ENCODE results near the gene TRABD2B. TPM values are rescaled to one million over a fixed set of nuclear protein-coding genes. Genes with fewer than 3 reads are reported as not detected.

The TRABD2B gene
- total and polyA plus RNA-seq, 2 donors (not counting 1 experiment from before 2014, with no cell fraction given) = under 0.01 TPM; not detected in 1

GRCh38 chr1:47844558-47844955 lies 152.6 kb downstream of the TRABD2B start:
- Histone ChIP-seq H3K27me3 (ENCODE audit: control insufficient read depth, insufficient read depth, low read length) (no peaks in the 10 kb centered on the region), H3K36me3 (ENCODE audit: control insufficient read depth, insufficient read depth, low read length) (no peaks in the 10 kb centered on the region), H3K4me3 (replicated peaks in 1 of 4; ENCODE audit: control extremely low read depth in 1 of 4, insufficient read depth in 1 of 4, low read depth in 3 of 4, low read length in 4 of 4) (no peak overlapping the region), H3K4me2 (ENCODE audit: extremely low read depth, insufficient read depth, low read length) (no peak overlapping the region), H3K9ac (ENCODE audit: insufficient read depth, low read length) (no peak overlapping the region), H3K4me1 (ENCODE audit: control insufficient read depth, extremely low read depth, insufficient read depth, low read length) (no peaks in the 10 kb centered on the region), H3K9me3 (ENCODE audit: control insufficient read depth, insufficient read depth, low read depth, low read length) (no peaks in the 10 kb centered on the region), H3K79me2 (ENCODE audit: control insufficient read depth, insufficient read depth, low read length) (no peaks in the 10 kb centered on the region), H4K20me1 (ENCODE audit: control insufficient read depth, extremely low read depth, insufficient read depth, low read length) (no peaks in the 10 kb centered on the region), H2AFZ (ENCODE audit: low read length) (no peak overlapping the region), H3K27ac (ENCODE audit: insufficient read depth, low read length) (no peak overlapping the region)
- no peak for DNase-seq (ENCODE audit: low read depth in 2 of 2)
- TF ChIP-seq CTCF (conservative IDR thresholded peaks at IDR 0.05 in 1 of 2, IDR thresholded peaks at IDR 0.05 in 1 of 2; ENCODE audit: low read depth in 1 of 2, low read length in 2 of 2) (no peak), EZH2 (IDR thresholded peaks at IDR 0.05; ENCODE audit: low read length, missing control alignments) (no peak)

GRCh38 chr1:47843781-47844557 lies 153.2 kb downstream of the TRABD2B start:
- DNase-seq (ENCODE audit: low read depth in 2 of 2) = no peak
- TF ChIP-seq EZH2 (IDR thresholded peaks at IDR 0.05; ENCODE audit: low read length, missing control alignments) (no peak), CTCF (conservative IDR thresholded peaks at IDR 0.05 in 1 of 2, IDR thresholded peaks at IDR 0.05 in 1 of 2; ENCODE audit: low read depth in 1 of 2, low read length in 2 of 2) (no peak)
- Histone ChIP-seq H3K4me2 (ENCODE audit: extremely low read depth, insufficient read depth, low read length) (no peak overlapping the region), H3K4me1 (ENCODE audit: control insufficient read depth, extremely low read depth, insufficient read depth, low read length) (no peaks in the 10 kb centered on the region), H3K36me3 (ENCODE audit: control insufficient read depth, insufficient read depth, low read length) (no peaks in the 10 kb centered on the region), H3K79me2 (ENCODE audit: control insufficient read depth, insufficient read depth, low read length) (no peaks in the 10 kb centered on the region), H3K9ac (ENCODE audit: insufficient read depth, low read length) (no peak overlapping the region), H3K4me3 (replicated peaks in 1 of 4; ENCODE audit: control extremely low read depth in 1 of 4, insufficient read depth in 1 of 4, low read depth in 3 of 4, low read length in 4 of 4) (no peak overlapping the region), H4K20me1 (ENCODE audit: control insufficient read depth, extremely low read depth, insufficient read depth, low read length) (no peaks in the 10 kb centered on the region), H3K27ac (ENCODE audit: insufficient read depth, low read length) (no peak overlapping the region), H2AFZ (ENCODE audit: low read length) (no peak overlapping the region), H3K27me3 (ENCODE audit: control insufficient read depth, insufficient read depth, low read length) (no peaks in the 10 kb centered on the region), H3K9me3 (ENCODE audit: control insufficient read depth, insufficient read depth, low read depth, low read length) (no peaks in the 10 kb centered on the region)

GRCh38 chr1:47843059-47843458 lies 154.1 kb downstream of the TRABD2B start:
- TF ChIP-seq CTCF (conservative IDR thresholded peaks at IDR 0.05 in 1 of 2, IDR thresholded peaks at IDR 0.05 in 1 of 2; ENCODE audit: low read depth in 1 of 2, low read length in 2 of 2) (no peak), EZH2 (IDR thresholded peaks at IDR 0.05; ENCODE audit: low read length, missing control alignments) (no peak)
- DNase-seq (ENCODE audit: low read depth in 2 of 2) = no peak
- H3K4me2 ChIP-seq (ENCODE audit: extremely low read depth, insufficient read depth, low read length) = no peak overlapping the region
- H3K9ac ChIP-seq (ENCODE audit: insufficient read depth, low read length) = no peak overlapping the region
- H3K4me1 ChIP-seq (ENCODE audit: control insufficient read depth, extremely low read depth, insufficient read depth, low read length) = no peaks in the 10 kb centered on the region
- H2AFZ ChIP-seq (ENCODE audit: low read length) = no peak overlapping the region
- H4K20me1 ChIP-seq (ENCODE audit: control insufficient read depth, extremely low read depth, insufficient read depth, low read length) = no peaks in the 10 kb centered on the region
- no peaks in the 10 kb centered on the region for H3K27me3 ChIP-seq (ENCODE audit: control insufficient read depth, insufficient read depth, low read length)
- H3K79me2 ChIP-seq (ENCODE audit: control insufficient read depth, insufficient read depth, low read length) = no peaks in the 10 kb centered on the region
- no peaks in the 10 kb centered on the region for H3K36me3 ChIP-seq (ENCODE audit: control insufficient read depth, insufficient read depth, low read length)
- no peaks in the 10 kb centered on the region for H3K9me3 ChIP-seq (ENCODE audit: control insufficient read depth, insufficient read depth, low read depth, low read length)
- H3K4me3 ChIP-seq (replicated peaks in 1 of 4; ENCODE audit: control extremely low read depth in 1 of 4, insufficient read depth in 1 of 4, low read depth in 3 of 4, low read length in 4 of 4) = no peak overlapping the region
- no peak overlapping the region for H3K27ac ChIP-seq (ENCODE audit: insufficient read depth, low read length)
